ENCODE data around the gene C10orf105.

Gene C10orf105

GRCh38 chr10:71719464-71720201 lies at the start of gene C10orf105:
Gene C10orf105, minus strand, starts transcription at chr10:71719778. Its CDS starts 3,441 bp downstream, at chr10:71716337.
- in situ Hi-C loops (cut with MboI; ENCODE audit: low sequenced_read_pairs) = no loop called here

- in situ Hi-C loops (cut with MboI; ENCODE audit: low sequenced_read_pairs) = no loop called here
These were observed 48.0 kb upstream of the C10orf105 start for GRCh38 chr10:71767420-71768035.

- in situ Hi-C loops (cut with MboI; ENCODE audit: low sequenced_read_pairs) = no loop called here
These were observed 47.3 kb upstream of the C10orf105 start for GRCh38 chr10:71766717-71767419.

GRCh38 chr10:71765906-71766716 lies 46.5 kb upstream of the C10orf105 start:
- in situ Hi-C loops (cut with MboI; ENCODE audit: low sequenced_read_pairs) = no loop called here

- in situ Hi-C loops (cut with MboI; ENCODE audit: low sequenced_read_pairs) = no loop called here
These were observed 45.8 kb upstream of the C10orf105 start for GRCh38 chr10:71765176-71765904.

- in situ Hi-C loops (cut with MboI; ENCODE audit: low sequenced_read_pairs) = no loop called here
These were observed 44.0 kb upstream of the C10orf105 start for GRCh38 chr10:71763352-71764127.

GRCh38 chr10:71762324-71762723 lies 42.7 kb upstream of the C10orf105 start:
- in situ Hi-C loops (cut with MboI; ENCODE audit: low sequenced_read_pairs) = no loop called here

- in situ Hi-C loops (cut with MboI; ENCODE audit: low sequenced_read_pairs) = no loop called here
These were observed 42.0 kb upstream of the C10orf105 start for GRCh38 chr10:71761541-71762113.

GRCh38 chr10:71761105-71761511 lies 41.5 kb upstream of the C10orf105 start:
- in situ Hi-C loops (cut with MboI; ENCODE audit: low sequenced_read_pairs) = no loop called here

- in situ Hi-C loops (cut with MboI; ENCODE audit: low sequenced_read_pairs) = no loop called here
These were observed 37.9 kb upstream of the C10orf105 start for GRCh38 chr10:71757399-71757922.

GRCh38 chr10:71756311-71757191 lies 37.0 kb upstream of the C10orf105 start:
- in situ Hi-C loops (cut with MboI; ENCODE audit: low sequenced_read_pairs) = no loop called here

GRCh38 chr10:71755179-71755879 lies 35.8 kb upstream of the C10orf105 start:
- in situ Hi-C loops (cut with MboI; ENCODE audit: low sequenced_read_pairs) = no loop called here

- in situ Hi-C loops (cut with MboI; ENCODE audit: low sequenced_read_pairs) = no loop called here
These were observed 35.0 kb upstream of the C10orf105 start for GRCh38 chr10:71754562-71754961.

- in situ Hi-C loops (cut with MboI; ENCODE audit: low sequenced_read_pairs) = no loop called here
These were observed 34.5 kb upstream of the C10orf105 start for GRCh38 chr10:71753960-71754505.

- in situ Hi-C loops (cut with MboI; ENCODE audit: low sequenced_read_pairs) = no loop called here
These were observed 33.7 kb upstream of the C10orf105 start for GRCh38 chr10:71753091-71753959.

- in situ Hi-C loops (cut with MboI; ENCODE audit: low sequenced_read_pairs) = no loop called here
These were observed 33.0 kb upstream of the C10orf105 start for GRCh38 chr10:71752391-71753090.

Data from hTERT RPE-1 (cell line).